ENCODE results near the gene MBNL3. TPM values are rescaled to one million over a fixed set of nuclear protein-coding genes. Genes with fewer than 3 reads are reported as not detected.
A peak's percentile ranks its signal among the peaks of the same experiment; 100 is the strongest.

Gene MBNL3
- total RNA-seq = 10 to 100 TPM in 1 of 2 donors, 1 to 10 TPM in 1; 6.9 to 11.3 TPM

GRCh38 chrX:132488819-132489577 is at the start of gene MBNL3:
Gene MBNL3, minus strand, starts transcription at chrX:132489038. Its CDS starts 49,427 bp downstream, at chrX:132439611.
- peak; percentile 57 to 71 for ATAC-seq
- Mint-ChIP-seq H3K27ac (peak within 1 kb of the TSS; percentile 96 to 98), H3K9me3 (no peaks in the 10 kb centered on the region), H3K36me3 (peaks cover 0 to 9% of the 10 kb centered on the region in 2 donors)
- DNase-seq (ENCODE audit: low spot score in 2 of 2) = peak; percentile 39 to 58

- ATAC-seq = no peak
- no peaks in the 10 kb centered on the region for H3K9me3 Mint-ChIP-seq
- H3K36me3 Mint-ChIP-seq = no peaks in the 10 kb centered on the region
- DNase-seq (ENCODE audit: low spot score in 2 of 2) = no peak
- no peak overlapping the region for H3K27ac Mint-ChIP-seq
Observed at GRCh38 chrX:132533409-132533808, 44.6 kb upstream of the MBNL3 start.

- DNase-seq (ENCODE audit: low spot score in 2 of 2) = no peak
- H3K9me3 Mint-ChIP-seq = no peaks in the 10 kb centered on the region
- ATAC-seq = no peak
- peak overlapping the region in 1 of 2 donors; percentile 29 for H3K27ac Mint-ChIP-seq
- H3K36me3 Mint-ChIP-seq = no peaks in the 10 kb centered on the region
Observed at GRCh38 chrX:132532913-132533312, 44.1 kb upstream of the MBNL3 start.

GRCh38 chrX:132532097-132532496 is 43.3 kb upstream of the MBNL3 start:
- Mint-ChIP-seq H3K27ac (no peak overlapping the region), H3K9me3 (no peaks in the 10 kb centered on the region), H3K36me3 (no peaks in the 10 kb centered on the region)
- DNase-seq (ENCODE audit: low spot score in 2 of 2) (no peak), ATAC-seq (no peak)

GRCh38 chrX:132520792-132521191 is 32.0 kb upstream of the MBNL3 start:
- no peak overlapping the region for H3K27ac Mint-ChIP-seq
- DNase-seq (ENCODE audit: low spot score in 2 of 2) = no peak

GRCh38 chrX:132520213-132520612 is 31.4 kb upstream of the MBNL3 start:
- H3K9me3 Mint-ChIP-seq = no peaks in the 10 kb centered on the region
- no peak overlapping the region for H3K27ac Mint-ChIP-seq
- ATAC-seq (no peak), DNase-seq (ENCODE audit: low spot score in 2 of 2) (no peak)
- no peaks in the 10 kb centered on the region for H3K36me3 Mint-ChIP-seq

More at GRCh38 chrX:132520792-132521191, 32.0 kb upstream of the MBNL3 start:
- ATAC-seq = no peak
- no peaks in the 10 kb centered on the region for H3K36me3 Mint-ChIP-seq
- H3K9me3 Mint-ChIP-seq = no peaks in the 10 kb centered on the region

- no peak for ATAC-seq
- Mint-ChIP-seq H3K27ac (no peak overlapping the region), H3K9me3 (no peaks in the 10 kb centered on the region), H3K36me3 (no peaks in the 10 kb centered on the region)
- no peak for DNase-seq (ENCODE audit: low spot score in 2 of 2)
Observed at GRCh38 chrX:132518401-132518800, 29.6 kb upstream of the MBNL3 start.

- no peaks in the 10 kb centered on the region for H3K9me3 Mint-ChIP-seq
- no peak for DNase-seq (ENCODE audit: low spot score in 2 of 2)
- no peak overlapping the region for H3K27ac Mint-ChIP-seq
- H3K36me3 Mint-ChIP-seq = no peaks in the 10 kb centered on the region
- no peak for ATAC-seq
Observed at GRCh38 chrX:132508834-132509233, 20.0 kb upstream of the MBNL3 start.

GRCh38 chrX:132505116-132505515 is 16.3 kb upstream of the MBNL3 start:
- Mint-ChIP-seq H3K9me3 (no peaks in the 10 kb centered on the region), H3K36me3 (no peaks in the 10 kb centered on the region), H3K27ac (no peak overlapping the region)
- DNase-seq (ENCODE audit: low spot score in 2 of 2) (no peak), ATAC-seq (no peak)

- no peak overlapping the region for H3K27ac Mint-ChIP-seq
Observed at GRCh38 chrX:132504417-132504816, 15.6 kb upstream of the MBNL3 start.

GRCh38 chrX:132501606-132502005 is 12.8 kb upstream of the MBNL3 start:
- no peak overlapping the region for H3K27ac Mint-ChIP-seq
- no peak for ATAC-seq
- DNase-seq (ENCODE audit: low spot score in 2 of 2) = no peak

More at GRCh38 chrX:132504417-132504816, 15.6 kb upstream of the MBNL3 start:
- ATAC-seq = no peak
- no peaks in the 10 kb centered on the region for H3K36me3 Mint-ChIP-seq
- H3K9me3 Mint-ChIP-seq = no peaks in the 10 kb centered on the region
- no peak for DNase-seq (ENCODE audit: low spot score in 2 of 2)

GRCh38 chrX:132497432-132497831 is 8.6 kb upstream of the MBNL3 start:
- Mint-ChIP-seq H3K9me3 (no peaks in the 10 kb centered on the region), H3K36me3 (no peaks in the 10 kb centered on the region), H3K27ac (no peak overlapping the region)
- no peak for ATAC-seq
- DNase-seq (ENCODE audit: low spot score in 2 of 2) = no peak

More at GRCh38 chrX:132501606-132502005, 12.8 kb upstream of the MBNL3 start:
- Mint-ChIP-seq H3K36me3 (no peaks in the 10 kb centered on the region), H3K9me3 (no peaks in the 10 kb centered on the region)

- no peak overlapping the region for H3K27ac Mint-ChIP-seq
- H3K36me3 Mint-ChIP-seq = peaks cover 0 to 9% of the 10 kb centered on the region in 2 donors
- ATAC-seq = no peak
- DNase-seq (ENCODE audit: low spot score in 2 of 2) = no peak
- no peaks in the 10 kb centered on the region for H3K9me3 Mint-ChIP-seq
Observed at GRCh38 chrX:132493095-132493494, 4.3 kb upstream of the MBNL3 start.

GRCh38 chrX:132491191-132491590 is 2.4 kb upstream of the MBNL3 start:
- ATAC-seq (peak; percentile 31 to 50), DNase-seq (ENCODE audit: low spot score in 2 of 2) (no peak)
- H3K36me3 Mint-ChIP-seq = peaks cover 0 to 9% of the 10 kb centered on the region in 2 donors
- H3K27ac Mint-ChIP-seq = peak overlapping the region in 1 of 2 donors; percentile 96
- no peaks in the 10 kb centered on the region for H3K9me3 Mint-ChIP-seq

GRCh38 chrX:132489578-132490419 is 961 bp upstream of the MBNL3 start:
- DNase-seq (ENCODE audit: low spot score in 2 of 2) (peak; percentile 14 to 61), ATAC-seq (peak; percentile 51 to 52)
- Mint-ChIP-seq H3K27ac (peak overlapping the region; percentile 96 to 98), H3K9me3 (no peaks in the 10 kb centered on the region), H3K36me3 (peaks cover 0 to 9% of the 10 kb centered on the region in 2 donors)

- Mint-ChIP-seq H3K27ac (peak overlapping the region; percentile 96 to 98), H3K36me3 (peaks cover 0 to 9% of the 10 kb centered on the region in 2 donors), H3K9me3 (no peaks in the 10 kb centered on the region)
- DNase-seq (ENCODE audit: low spot score in 2 of 2) = peak in 1 of 2 donors; percentile 7
- peak; percentile 62 for ATAC-seq
Observed at GRCh38 chrX:132488180-132488705, 595 bp downstream of the MBNL3 start.

- H3K27ac Mint-ChIP-seq = no peak overlapping the region
- no peaks in the 10 kb centered on the region for H3K9me3 Mint-ChIP-seq
- H3K36me3 Mint-ChIP-seq = peaks cover 0 to 9% of the 10 kb centered on the region in 2 donors
- no peak for ATAC-seq
- DNase-seq (ENCODE audit: low spot score in 2 of 2) = no peak
Observed at GRCh38 chrX:132486599-132487178, 2.1 kb downstream of the MBNL3 start.
